ENCODE measurements around the gene SLC38A10. TPM values are rescaled to one million over a fixed set of nuclear protein-coding genes. Genes with fewer than 3 reads are reported as not detected.

The SLC38A10 gene
- total and polyA plus RNA-seq, 3 experiments from 2014 or later, result 49.0 to 71.1 (median 51.0) TPM

- Mint-ChIP-seq H3K4me3 (no peak overlapping the region), H3K27me3 (peaks cover 39 to 42% of the 10 kb centered on the region in 2 donors), H3K4me1 (peaks cover under 1 to 7% (median 5%) of the 10 kb centered on the region in 3 donors), H3K9me3 (no peaks in the 10 kb centered on the region), H3K27ac (no peak overlapping the region), H3K36me3 (no peaks in the 10 kb centered on the region)
- no peaks in the 10 kb centered on the region for H3K36me3 ChIP-seq (ENCODE audit: insufficient read depth, low read length)
- peaks cover 45% of the 10 kb centered on the region for H3K27me3 ChIP-seq (ENCODE audit: insufficient read depth, low read length, poor library complexity, severe bottlenecking)
- DNase-seq, result no peak
- H3K4me3 ChIP-seq (ENCODE audit: low read length), result no peak overlapping the region
- POLR2A ChIA-PET, result no interaction called here
- no peaks in the 10 kb centered on the region for H3K9me3 ChIP-seq (ENCODE audit: low read length)
- H3K4me1 ChIP-seq (ENCODE audit: insufficient read depth, low read length), result peaks cover 9% of the 10 kb centered on the region
- CTCF ChIA-PET, result no interaction called here
- H3K27ac ChIP-seq (ENCODE audit: low read depth, low read length), result no peak overlapping the region
Measured at GRCh38 chr17:81338274-81339190, 43.4 kb upstream of the SLC38A10 start.

GRCh38 chr17:81337476-81337879 is 42.4 kb upstream of the SLC38A10 start:
- peaks cover 38 to 42% of the 10 kb centered on the region in 2 donors for H3K27me3 Mint-ChIP-seq
- no peaks in the 10 kb centered on the region for H3K36me3 Mint-ChIP-seq
- no peaks in the 10 kb centered on the region for H3K9me3 ChIP-seq (ENCODE audit: low read length)
- H3K27ac Mint-ChIP-seq, result no peak overlapping the region
- H3K4me3 Mint-ChIP-seq, result no peak overlapping the region
- peaks cover 0 to 3% (median 0%) of the 10 kb centered on the region in 3 donors for H3K4me1 Mint-ChIP-seq
- H3K27me3 ChIP-seq (ENCODE audit: insufficient read depth, low read length, poor library complexity, severe bottlenecking), result peaks cover 36% of the 10 kb centered on the region
- CTCF ChIA-PET, result interaction anchor here (1.5 kb wide), 1 partner anchor 15 kb away, joined by 3 read pairs; no protein-coding TSS in a partner anchor
- no peaks in the 10 kb centered on the region for H3K9me3 Mint-ChIP-seq
- no peak overlapping the region for H3K27ac ChIP-seq (ENCODE audit: low read depth, low read length)
- H3K4me1 ChIP-seq (ENCODE audit: insufficient read depth, low read length), result no peaks in the 10 kb centered on the region
- DNase-seq, result no peak
- H3K4me3 ChIP-seq (ENCODE audit: low read length), result no peak overlapping the region
- POLR2A ChIA-PET, result no interaction called here
- no peaks in the 10 kb centered on the region for H3K36me3 ChIP-seq (ENCODE audit: insufficient read depth, low read length)

GRCh38 chr17:81336930-81337325 is 41.8 kb upstream of the SLC38A10 start:
- Histone ChIP-seq H3K9me3 (ENCODE audit: low read length) (no peaks in the 10 kb centered on the region), H3K27me3 (ENCODE audit: insufficient read depth, low read length, poor library complexity, severe bottlenecking) (peaks cover 30% of the 10 kb centered on the region), H3K4me1 (ENCODE audit: insufficient read depth, low read length) (no peaks in the 10 kb centered on the region), H3K27ac (ENCODE audit: low read depth, low read length) (no peak overlapping the region), H3K36me3 (ENCODE audit: insufficient read depth, low read length) (no peaks in the 10 kb centered on the region), H3K4me3 (ENCODE audit: low read length) (no peak overlapping the region)
- H3K36me3 Mint-ChIP-seq, result no peaks in the 10 kb centered on the region
- H3K27me3 Mint-ChIP-seq, result peaks cover 34 to 41% of the 10 kb centered on the region in 2 donors
- CTCF ChIA-PET, result interaction anchor here (1.5 kb wide), 1 partner anchor 14 kb away, joined by 3 read pairs; no protein-coding TSS in a partner anchor
- no peak for DNase-seq
- no peak overlapping the region for H3K4me3 Mint-ChIP-seq
- no peaks in the 10 kb centered on the region for H3K9me3 Mint-ChIP-seq
- H3K27ac Mint-ChIP-seq, result no peak overlapping the region
- POLR2A ChIA-PET, result no interaction called here
- no peaks in the 10 kb centered on the region for H3K4me1 Mint-ChIP-seq

- Histone ChIP-seq H3K4me3 (ENCODE audit: low read length) (no peak overlapping the region), H3K9me3 (ENCODE audit: low read length) (no peaks in the 10 kb centered on the region), H3K27ac (ENCODE audit: low read depth, low read length) (no peak overlapping the region), H3K4me1 (ENCODE audit: insufficient read depth, low read length) (no peaks in the 10 kb centered on the region), H3K27me3 (ENCODE audit: insufficient read depth, low read length, poor library complexity, severe bottlenecking) (peaks cover 26% of the 10 kb centered on the region), H3K36me3 (ENCODE audit: insufficient read depth, low read length) (no peaks in the 10 kb centered on the region)
- CTCF ChIA-PET, result interaction anchor here (1.5 kb wide), 1 partner anchor 14 kb away, joined by 3 read pairs; no protein-coding TSS in a partner anchor
- Mint-ChIP-seq H3K9me3 (no peaks in the 10 kb centered on the region), H3K4me1 (no peaks in the 10 kb centered on the region), H3K27me3 (peaks cover 36 to 44% of the 10 kb centered on the region in 2 donors), H3K36me3 (no peaks in the 10 kb centered on the region), H3K4me3 (no peak overlapping the region), H3K27ac (no peak overlapping the region)
- DNase-seq, result no peak
- POLR2A ChIA-PET, result no interaction called here
Measured at GRCh38 chr17:81336296-81336929, 41.3 kb upstream of the SLC38A10 start.

GRCh38 chr17:81335773-81336157 is 40.7 kb upstream of the SLC38A10 start:
- Mint-ChIP-seq H3K27ac (no peak overlapping the region), H3K4me3 (no peak overlapping the region), H3K36me3 (no peaks in the 10 kb centered on the region), H3K9me3 (no peaks in the 10 kb centered on the region), H3K27me3 (peaks cover 35 to 44% of the 10 kb centered on the region in 2 donors), H3K4me1 (no peaks in the 10 kb centered on the region)
- Histone ChIP-seq H3K9me3 (ENCODE audit: low read length) (no peaks in the 10 kb centered on the region), H3K27me3 (ENCODE audit: insufficient read depth, low read length, poor library complexity, severe bottlenecking) (peaks cover 21% of the 10 kb centered on the region), H3K4me3 (ENCODE audit: low read length) (no peak overlapping the region), H3K4me1 (ENCODE audit: insufficient read depth, low read length) (no peaks in the 10 kb centered on the region), H3K36me3 (ENCODE audit: insufficient read depth, low read length) (no peaks in the 10 kb centered on the region), H3K27ac (ENCODE audit: low read depth, low read length) (no peak overlapping the region)
- ChIA-PET POLR2A (no interaction called here), CTCF (no interaction called here)
- no peak for DNase-seq

GRCh38 chr17:81334987-81335772 is 40.1 kb upstream of the SLC38A10 start:
- H3K4me3 ChIP-seq (ENCODE audit: low read length), result no peak overlapping the region
- Mint-ChIP-seq H3K36me3 (no peaks in the 10 kb centered on the region), H3K27ac (no peak overlapping the region), H3K4me3 (no peak overlapping the region), H3K4me1 (no peaks in the 10 kb centered on the region), H3K9me3 (no peaks in the 10 kb centered on the region), H3K27me3 (peaks cover 29 to 44% of the 10 kb centered on the region in 2 donors)
- CTCF ChIA-PET, result no interaction called here
- POLR2A ChIA-PET, result no interaction called here
- H3K27ac ChIP-seq (ENCODE audit: low read depth, low read length), result no peak overlapping the region
- H3K27me3 ChIP-seq (ENCODE audit: insufficient read depth, low read length, poor library complexity, severe bottlenecking), result peaks cover 17% of the 10 kb centered on the region
- no peak for DNase-seq
- H3K4me1 ChIP-seq (ENCODE audit: insufficient read depth, low read length), result no peaks in the 10 kb centered on the region
- H3K9me3 ChIP-seq (ENCODE audit: low read length), result no peaks in the 10 kb centered on the region
- no peaks in the 10 kb centered on the region for H3K36me3 ChIP-seq (ENCODE audit: insufficient read depth, low read length)

GRCh38 chr17:81334391-81334901 is 39.3 kb upstream of the SLC38A10 start:
- Histone ChIP-seq H3K4me1 (ENCODE audit: insufficient read depth, low read length) (no peaks in the 10 kb centered on the region), H3K4me3 (ENCODE audit: low read length) (no peak overlapping the region), H3K36me3 (ENCODE audit: insufficient read depth, low read length) (no peaks in the 10 kb centered on the region), H3K27me3 (ENCODE audit: insufficient read depth, low read length, poor library complexity, severe bottlenecking) (peaks cover 11% of the 10 kb centered on the region), H3K27ac (ENCODE audit: low read depth, low read length) (no peak overlapping the region), H3K9me3 (ENCODE audit: low read length) (no peaks in the 10 kb centered on the region)
- Mint-ChIP-seq H3K9me3 (no peaks in the 10 kb centered on the region), H3K27ac (no peak overlapping the region), H3K27me3 (peaks cover 27 to 43% of the 10 kb centered on the region in 2 donors), H3K4me1 (peaks cover 0 to 1% (median 0%) of the 10 kb centered on the region in 3 donors), H3K36me3 (no peaks in the 10 kb centered on the region), H3K4me3 (no peak overlapping the region)
- POLR2A ChIA-PET, result no interaction called here
- CTCF ChIA-PET, result no interaction called here
- DNase-seq, result no peak
